Trophoblast cell (in vitro differentiated cells and primary cell): Measurements from ENCODE around the gene BTLA.
A peak's percentile ranks its signal among the peaks of the same experiment; 100 is the strongest.
"Not testable (repeated sequence)": the region's sequence is repeated elsewhere in the genome, so short reads cannot be mapped to it uniquely, and the experiment has no call there.

Source experiments
- DNase-seq, 2 donors: peaks; one replicate each; pipeline ENCODE4 v3.0.0-alpha.2; 2016
- H2AFZ ChIP-seq: 2 replicates; pipeline ENCODE4 v1.6.1; 2013; ENCODE audit warnings: low read length, moderate library complexity, mild to moderate bottlenecking; ENCODE audit not compliant: insufficient read depth, poor library complexity
- H2AK5ac ChIP-seq: 2 replicates; pipeline ENCODE4 v1.6.1; 2013; ENCODE audit warnings: mild to moderate bottlenecking, low read length
- H2BK120ac ChIP-seq: 2 replicates; pipeline ENCODE4 v1.6.1; 2013; ENCODE audit warnings: low read length, mild to moderate bottlenecking, moderate library complexity; ENCODE audit not compliant: insufficient read depth, poor library complexity
- H2BK12ac ChIP-seq: 2 replicates; pipeline ENCODE4 v1.6.1; 2013; ENCODE audit warnings: mild to moderate bottlenecking, low read length, moderate library complexity
- H2BK5ac ChIP-seq: 2 replicates; pipeline ENCODE4 v1.6.1; 2013; ENCODE audit warnings: low read length, low read depth, moderate library complexity, mild to moderate bottlenecking; ENCODE audit not compliant: poor library complexity
- H3K14ac ChIP-seq: 2 replicates; pipeline ENCODE4 v1.6.1; 2013; ENCODE audit warnings: mild to moderate bottlenecking, low read length
- H3K18ac ChIP-seq: 2 replicates; pipeline ENCODE4 v1.6.1; 2013; ENCODE audit warnings: mild to moderate bottlenecking, low read length
- H3K23ac ChIP-seq: 2 replicates; pipeline ENCODE4 v1.6.1; 2013; ENCODE audit warnings: low read length
- H3K27ac ChIP-seq: 2 replicates; pipeline ENCODE4 v1.5.1; 2013; ENCODE audit warnings: low read depth, mild to moderate bottlenecking, inconsistent platforms, low read length, moderate library complexity
- H3K27me3 ChIP-seq: 2 replicates; pipeline ENCODE4 v1.6.1; 2013; ENCODE audit warnings: inconsistent platforms, mild to moderate bottlenecking, low read length, moderate library complexity; ENCODE audit not compliant: insufficient read depth
- H3K36me3 ChIP-seq, 2 experiments: 1 replicate in 1 of 2; 2 replicates in 1 of 2; pipeline ENCODE4 v1.6.1; 2013; ENCODE audit warnings: low read length in 2 of 2, mild to moderate bottlenecking in 2 of 2, moderate library complexity in 1 of 2; ENCODE audit not compliant: insufficient read depth in 2 of 2, control insufficient read depth in 1 of 2
- H3K4ac ChIP-seq: 2 replicates; pipeline ENCODE4 v1.6.1; 2013; ENCODE audit warnings: low read depth, mild to moderate bottlenecking, low read length, moderate library complexity
- H3K4me1 ChIP-seq, 2 experiments: 1 replicate in 1 of 2; 2 replicates in 1 of 2; pipeline ENCODE4 v1.6.1; 2013; ENCODE audit warnings: low read length in 2 of 2, mild to moderate bottlenecking in 2 of 2, moderate library complexity in 1 of 2; ENCODE audit not compliant: insufficient read depth in 2 of 2, control insufficient read depth in 1 of 2
- H3K4me2 ChIP-seq: 2 replicates; pipeline ENCODE4 v1.6.1; 2013; ENCODE audit warnings: inconsistent platforms, mild to moderate bottlenecking, low read length, moderate library complexity
- H3K4me3 ChIP-seq: 2 replicates; pipeline ENCODE4 v1.5.1; 2013; ENCODE audit warnings: mild to moderate bottlenecking, low read depth, low read length, inconsistent platforms
- H3K79me1 ChIP-seq: one replicate; pipeline ENCODE4 v1.6.1; 2013; ENCODE audit warnings: low read length
- H3K79me2 ChIP-seq: 2 replicates; pipeline ENCODE4 v1.6.1; 2013; ENCODE audit warnings: low read length, mild to moderate bottlenecking; ENCODE audit not compliant: control insufficient read depth, insufficient read depth, poor library complexity
- H3K9ac ChIP-seq: 2 replicates; pipeline ENCODE4 v1.6.1; 2013; ENCODE audit warnings: mild to moderate bottlenecking, low read length
- H3K9me3 ChIP-seq: 2 replicates; pipeline ENCODE4 v1.6.1; 2013; ENCODE audit warnings: low read depth, mild to moderate bottlenecking, control low read depth, inconsistent platforms, low read length; ENCODE audit not compliant: insufficient read depth
- H4K12ac ChIP-seq: 2 replicates; pipeline ENCODE4 v1.6.1; 2013; ENCODE audit warnings: low read depth, mild to moderate bottlenecking, low read length, moderate library complexity
- H4K8ac ChIP-seq: 2 replicates; pipeline ENCODE4 v1.6.1; 2013; ENCODE audit warnings: low read depth, mild to moderate bottlenecking, low read length, moderate library complexity
- H4K91ac ChIP-seq: one replicate; pipeline ENCODE4 v1.6.1; 2013; ENCODE audit warnings: low read depth, mild to moderate bottlenecking, low read length, moderate library complexity
- WGBS: extraction: QIAGEN DNeasy Blood & Tissue Kit; methylation state at CpG from one replicate; pipeline ENCODE4 v1.1.7; 2013; ENCODE audit warnings: missing lambda C conversion rate; ENCODE audit not compliant: insufficient read length, insufficient coverage; ENCODE audit errors: extremely low coverage; 5-methylcytosine and 5-hydroxymethylcytosine counted together

BTLA gene

DNA sequence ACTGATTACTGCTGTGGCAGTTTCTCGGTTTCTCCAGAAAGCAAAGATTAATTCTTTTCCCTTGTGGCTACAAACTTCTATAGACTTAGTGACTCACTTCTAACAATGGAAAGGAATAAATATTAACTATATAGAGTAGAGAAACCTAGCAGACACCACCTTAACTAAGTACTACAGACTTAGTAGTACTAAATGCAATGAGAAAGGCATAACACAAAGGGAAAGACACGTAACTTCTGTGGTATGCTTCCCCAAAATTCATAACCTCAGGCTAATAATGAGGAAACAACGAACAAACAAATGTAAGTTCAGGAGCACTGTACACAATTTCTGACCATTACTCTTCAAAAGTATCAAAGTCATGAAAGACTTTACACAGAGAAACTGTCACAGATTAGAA, 31.3 kb upstream of the BTLA start:
- no peak overlapping the region for H2AFZ ChIP-seq
- H3K9me3 ChIP-seq: no peaks in the 10 kb centered on the region
- no peak overlapping the region for H2AK5ac ChIP-seq
- no peak overlapping the region for H4K91ac ChIP-seq
- H3K23ac ChIP-seq: no peak overlapping the region
- H2BK5ac ChIP-seq: no peak overlapping the region
- H3K27ac ChIP-seq: no peak overlapping the region
- H2BK120ac ChIP-seq: no peak overlapping the region
- no peak overlapping the region for H2BK12ac ChIP-seq
- H3K4me1 ChIP-seq: no peaks in the 10 kb centered on the region
- peaks cover 4 to 9% of the 10 kb centered on the region in 2 experiments for H3K36me3 ChIP-seq
- no peaks in the 10 kb centered on the region for H3K79me1 ChIP-seq
- H3K9ac ChIP-seq: no peak overlapping the region
- H3K18ac ChIP-seq: no peak overlapping the region
- H3K14ac ChIP-seq: no peak overlapping the region
- H3K79me2 ChIP-seq: no peaks in the 10 kb centered on the region
- H4K8ac ChIP-seq: no peak overlapping the region
- no peak overlapping the region for H4K12ac ChIP-seq
- no peak overlapping the region for H3K4me3 ChIP-seq
- no peak for DNase-seq
- H3K4ac ChIP-seq: no peak overlapping the region
- no peak overlapping the region for H3K4me2 ChIP-seq
- WGBS: no CpG with 5 or more reads among the region's 3 CpGs
- no peaks in the 10 kb centered on the region for H3K27me3 ChIP-seq

DNA sequence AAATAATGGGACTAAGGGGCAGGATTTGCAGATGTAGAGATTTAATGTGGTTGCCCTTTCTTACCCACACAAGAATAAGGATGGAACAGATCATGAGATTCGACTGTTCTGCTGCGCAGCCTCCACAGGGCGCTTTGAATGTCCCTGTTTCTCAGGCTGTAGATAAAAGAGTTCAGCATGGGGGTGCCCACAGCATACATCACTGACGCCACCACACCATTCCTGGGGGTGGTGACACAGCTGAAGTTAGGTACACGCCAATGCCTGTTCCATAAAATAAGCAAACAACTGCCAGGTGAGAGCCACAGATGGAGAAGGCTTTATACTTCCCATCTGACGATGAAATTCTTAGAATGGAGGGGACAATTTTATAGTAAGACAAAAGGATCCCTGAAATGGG, 24.9 kb upstream of the BTLA start:
- not testable (repeated sequence) for H3K79me1 ChIP-seq, H3K23ac ChIP-seq, H3K27me3 ChIP-seq, H2AFZ ChIP-seq, H3K9me3 ChIP-seq, H3K27ac ChIP-seq, H3K4me3 ChIP-seq, H2BK120ac ChIP-seq, H4K8ac ChIP-seq, H2BK5ac ChIP-seq, H4K12ac ChIP-seq, H2AK5ac ChIP-seq, H3K4ac ChIP-seq, H3K4me1 ChIP-seq, H3K36me3 ChIP-seq, H3K18ac ChIP-seq, H3K79me2 ChIP-seq, H3K14ac ChIP-seq, H3K9ac ChIP-seq, H2BK12ac ChIP-seq, H4K91ac ChIP-seq, H3K4me2 ChIP-seq
- WGBS: no CpG with 5 or more reads among the region's 6 CpGs
- peak; percentile 64 to 78 for DNase-seq

DNA sequence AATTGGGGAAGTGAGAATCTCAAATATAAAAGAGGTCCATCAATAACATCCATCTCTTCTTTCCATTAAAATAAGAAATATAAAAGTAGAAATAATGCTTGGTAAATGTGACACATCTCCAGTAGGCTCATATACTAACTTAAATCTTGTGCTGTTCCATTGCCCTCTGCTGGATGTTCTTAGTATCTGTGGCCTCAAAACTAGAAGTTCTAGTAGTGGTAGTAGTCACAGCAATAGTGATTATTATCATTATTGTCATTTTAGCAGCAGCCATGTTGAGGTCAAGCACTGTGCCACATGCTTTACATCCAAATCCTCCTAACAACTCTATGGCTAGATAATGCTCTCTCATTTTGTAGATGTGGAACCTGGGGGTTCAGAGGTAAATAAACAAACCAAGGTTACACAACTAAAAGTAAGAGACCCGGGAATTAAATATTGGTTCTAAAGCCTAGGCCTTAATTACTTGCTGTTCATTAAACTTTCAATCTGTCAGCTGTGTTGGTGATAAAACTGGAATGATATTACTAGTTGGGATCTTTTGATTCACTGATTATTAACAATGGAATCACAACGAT, 20.2 kb upstream of the BTLA start:
- Histone ChIP-seq H2AK5ac (no peak overlapping the region), H3K27me3 (no peaks in the 10 kb centered on the region), H2BK120ac (no peak overlapping the region), H3K4me2 (no peak overlapping the region), H2BK5ac (no peak overlapping the region), H3K9ac (no peak overlapping the region), H3K4me1 (no peaks in the 10 kb centered on the region), H3K27ac (no peak overlapping the region), H3K4me3 (no peak overlapping the region), H4K8ac (no peak overlapping the region), H3K4ac (no peak overlapping the region), H4K91ac (no peak overlapping the region), H3K23ac (no peak overlapping the region), H3K36me3 (no peaks in the 10 kb centered on the region), H3K9me3 (no peaks in the 10 kb centered on the region), H3K79me2 (no peaks in the 10 kb centered on the region), H2AFZ (no peak overlapping the region), H2BK12ac (no peak overlapping the region), H3K18ac (no peak overlapping the region), H4K12ac (no peak overlapping the region), H3K79me1 (no peaks in the 10 kb centered on the region), H3K14ac (no peak overlapping the region)
- peak; percentile 61 to 84 for DNase-seq
- WGBS: no CpG with 5 or more reads among the region's 2 CpGs

- not testable (repeated sequence) for H2BK120ac ChIP-seq, H3K4me3 ChIP-seq, H2BK12ac ChIP-seq, H3K27me3 ChIP-seq, DNase-seq, H3K4ac ChIP-seq, H3K79me1 ChIP-seq, H3K27ac ChIP-seq, H3K36me3 ChIP-seq, H3K14ac ChIP-seq, H2AFZ ChIP-seq, H2AK5ac ChIP-seq, H3K9me3 ChIP-seq, H4K91ac ChIP-seq, H4K12ac ChIP-seq, H3K4me1 ChIP-seq, H3K4me2 ChIP-seq, H4K8ac ChIP-seq, H3K79me2 ChIP-seq, H3K23ac ChIP-seq, H3K18ac ChIP-seq, H2BK5ac ChIP-seq, H3K9ac ChIP-seq
- WGBS: no CpG with 5 or more reads among the region's 3 CpGs
Measured at GRCh38 chr3:112518970-112519369, 19.7 kb upstream of the BTLA start.
